PC-9 (cell line): Measurements from ENCODE around the gene ATP11A. TPM values are rescaled to one million over a fixed set of nuclear protein-coding genes. Genes with fewer than 3 reads are reported as not detected.

Experiments
- BruUV-seq: library from RNA; stranded (reverse); fragments of 400-500 nt; replicated peaks from 2 replicates; lab custom pipeline; 2021; lab: Mats Ljungman, UMichigan
- CTCF ChIA-PET: fragments of 300-600 bp; sonication (Branson Sonifier 250); formaldehyde crosslinking; loops from one replicate; lab custom pipeline; 2022; ENCODE audit warnings: antibody characterized with exemption; lab: Charles Lee
- POLR2A ChIA-PET: fragments of 300-600 bp; sonication (Branson Sonifier 250); formaldehyde crosslinking; loops from one replicate; lab custom pipeline; 2022; ENCODE audit warnings: antibody characterized with exemption; ENCODE audit not compliant: unreplicated experiment; lab: Charles Lee
- DNase-seq, 2 experiments: peaks; one replicate each; pipeline versions ENCODE4 v3.0.0 to v3.0.0-alpha.2; 2015 to 2022; ENCODE audit warnings: mixed read lengths in 1 of 2
- H2AFZ ChIP-seq: fragments of 200-600 bp; sonication (generic); 2 replicates; pipeline ENCODE4 v1.8.1; 2017; ENCODE audit warnings: antibody characterized with exemption
- H3F3A ChIP-seq: fragments of 200-600 bp; sonication (generic); 2 replicates; pipeline ENCODE4 v1.8.1; 2017; ENCODE audit warnings: antibody characterized with exemption, mild to moderate bottlenecking, low read depth; ENCODE audit not compliant: insufficient read depth
- H3K27ac ChIP-seq: fragments of 200-600 bp; sonication (generic); 2 replicates; pipeline ENCODE4 v1.6.1; 2016; ENCODE audit warnings: mixed run types
- H3K27me3 ChIP-seq: fragments of 200-600 bp; sonication (generic); 2 replicates; pipeline ENCODE4 v1.6.1; 2016; ENCODE audit warnings: low read depth, mixed run types; ENCODE audit not compliant: insufficient read depth
- H3K36me3 ChIP-seq: fragments of 200-600 bp; sonication (generic); 2 replicates; pipeline ENCODE4 v1.6.1; 2016; ENCODE audit warnings: low read depth, mixed run types
- H3K4me1 ChIP-seq: fragments of 200-600 bp; sonication (generic); replicated peaks from 2 replicates; pipeline ENCODE4 v1.6.1; 2016; ENCODE audit warnings: mixed run types; ENCODE audit not compliant: insufficient read depth
- H3K4me2 ChIP-seq: fragments of 200-600 bp; sonication (generic); 2 replicates; pipeline ENCODE4 v1.6.1; 2017; ENCODE audit warnings: mixed run types
- H3K4me3 ChIP-seq: fragments of 200-600 bp; sonication (generic); 2 replicates; pipeline ENCODE4 v1.6.1; 2016; ENCODE audit warnings: mixed run types
- H3K79me2 ChIP-seq: fragments of 200-600 bp; sonication (generic); 2 replicates; pipeline ENCODE4 v1.6.1; 2017; ENCODE audit warnings: low read depth, mixed run types
- H3K9me2 ChIP-seq: fragments of 200-600 bp; sonication (generic); 2 replicates; pipeline ENCODE4 v1.8.1; 2017; ENCODE audit warnings: mild to moderate bottlenecking; ENCODE audit not compliant: insufficient read depth
- H3K9me3 ChIP-seq: fragments of 200-600 bp; sonication (generic); 2 replicates; pipeline ENCODE4 v1.8.1; 2016; ENCODE audit warnings: low read depth; ENCODE audit not compliant: insufficient read depth
- H4K20me1 ChIP-seq: fragments of 200-600 bp; sonication (generic); 2 replicates; pipeline ENCODE4 v1.8.1; 2017; ENCODE audit not compliant: insufficient read depth
- CTCF ChIP-seq: fragments of 200-600 bp; sonication (generic); conservative IDR thresholded peaks from 2 replicates; pipeline ENCODE4 v1.6.1; 2017; ENCODE audit warnings: mixed run types, antibody characterized with exemption, mild to moderate bottlenecking, moderate library complexity
- EZH2 ChIP-seq: fragments of 200-600 bp; sonication (generic); IDR thresholded peaks from 2 replicates; pipeline ENCODE4 v1.8.0; 2017; ENCODE audit warnings: antibody characterized with exemption, low read depth
- intact Hi-C: fragments of 100-400 bp; cut with micrococcal nuclease; formaldehyde crosslinking; loops from one replicate; pipeline ENCODE4 v1.10.0; 2022; ENCODE audit not compliant: unreplicated experiment
- total RNA-seq: library from RNA; stranded (reverse); gene quantifications from 2 replicates; pipeline ENCODE4 v1.2.3, GENCODE V29; 2021

The ATP11A gene
- total RNA-seq, 1 experiment from 2014 or later = 92.2 TPM

- no peak overlapping the region for H2AFZ ChIP-seq
Measured at GRCh38 chr13:112720251-112720650, 30.4 kb downstream of the ATP11A start.

GRCh38 chr13:112720814-112721197, 31.0 kb downstream of the ATP11A start:
- peaks cover 78% of the 10 kb centered on the region for H3F3A ChIP-seq
- H3K27me3 ChIP-seq = no peaks in the 10 kb centered on the region
- H3K79me2 ChIP-seq = peaks cover 73% of the 10 kb centered on the region
- H3K4me2 ChIP-seq = peak overlapping the region; percentile 92
- peaks cover 4% of the 10 kb centered on the region; the same call in 1 of the 2 replicates for H3K36me3 ChIP-seq
- no peaks in the 10 kb centered on the region for H3K9me3 ChIP-seq
- ChIA-PET POLR2A (no interaction called here), CTCF (no interaction called here)
- H3K4me3 ChIP-seq = no peak overlapping the region
- peaks cover 93% of the 10 kb centered on the region for H3K4me1 ChIP-seq
- no peak overlapping the region for H2AFZ ChIP-seq
- no peak for TF ChIP-seq CTCF
- no peak for TF ChIP-seq EZH2
- no peaks in the 10 kb centered on the region for H4K20me1 ChIP-seq
- BruUV-seq = no TSS peak
- intact Hi-C loops = no loop called here
- DNase-seq = no peak
- H3K27ac ChIP-seq = peak overlapping the region; percentile 95
- H3K9me2 ChIP-seq = no peaks in the 10 kb centered on the region

More at GRCh38 chr13:112720251-112720650, 30.4 kb downstream of the ATP11A start:
- BruUV-seq = no TSS peak
- no peaks in the 10 kb centered on the region for H3K9me2 ChIP-seq
- H4K20me1 ChIP-seq = no peaks in the 10 kb centered on the region
- H3K36me3 ChIP-seq = peaks cover 4% of the 10 kb centered on the region; the same call in 1 of the 2 replicates
- TF ChIP-seq CTCF = no peak
- TF ChIP-seq EZH2 = no peak
- H3K27me3 ChIP-seq = no peaks in the 10 kb centered on the region
- H3K4me1 ChIP-seq = peaks cover 91% of the 10 kb centered on the region
- POLR2A ChIA-PET = no interaction called here
- peaks cover 72% of the 10 kb centered on the region for H3F3A ChIP-seq
- intact Hi-C loops = no loop called here
- no peaks in the 10 kb centered on the region for H3K9me3 ChIP-seq
- peaks cover 77% of the 10 kb centered on the region for H3K79me2 ChIP-seq
- no peak overlapping the region for H3K4me3 ChIP-seq
- peak overlapping the region; percentile 47 for H3K4me2 ChIP-seq
- no peak for DNase-seq
- peak overlapping the region; percentile 95 for H3K27ac ChIP-seq
- CTCF ChIA-PET = no interaction called here

GRCh38 chr13:112721198-112722104, 31.6 kb downstream of the ATP11A start:
- no peaks in the 10 kb centered on the region for H3K9me2 ChIP-seq
- CTCF ChIA-PET = no interaction called here
- no peaks in the 10 kb centered on the region for H4K20me1 ChIP-seq
- no peaks in the 10 kb centered on the region for H3K9me3 ChIP-seq
- peaks cover 4% of the 10 kb centered on the region; the same call in 1 of the 2 replicates for H3K36me3 ChIP-seq
- BruUV-seq = no TSS peak
- TF ChIP-seq CTCF (no peak), EZH2 (no peak)
- H3F3A ChIP-seq = peaks cover 83% of the 10 kb centered on the region
- peaks cover 73% of the 10 kb centered on the region for H3K79me2 ChIP-seq
- H3K27ac ChIP-seq = peak overlapping the region; percentile 95
- no peaks in the 10 kb centered on the region for H3K27me3 ChIP-seq
- peak overlapping the region; percentile 27; the same call in 1 of the 2 replicates for H3K4me3 ChIP-seq
- H3K4me2 ChIP-seq = peak overlapping the region; percentile 92
- POLR2A ChIA-PET = no interaction called here
- no peak overlapping the region for H2AFZ ChIP-seq
- intact Hi-C loops = no loop called here
- H3K4me1 ChIP-seq = peaks cover 94% of the 10 kb centered on the region
- DNase-seq = no peak
